ENCODE data around the gene AKAP6.

DNA sequence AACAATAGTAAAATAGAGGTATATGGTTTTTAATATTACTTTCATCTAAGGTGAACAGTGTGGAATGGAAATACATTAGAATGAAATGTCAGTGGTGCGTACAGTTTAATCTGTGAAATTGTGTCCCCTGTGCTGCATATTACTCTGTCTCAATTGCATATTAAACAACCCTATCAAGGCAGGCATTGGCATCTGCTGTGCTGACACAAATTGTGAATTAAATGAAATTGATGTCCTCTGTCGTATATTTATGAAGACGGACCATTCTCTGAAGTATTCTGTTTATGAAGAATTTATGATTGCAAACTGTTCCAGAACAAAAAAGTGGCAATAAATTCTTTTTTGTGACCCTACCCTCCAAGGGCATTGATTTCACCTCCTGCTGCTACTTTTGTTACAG is 405.2 kb downstream of the AKAP6 start:
- TF ChIP-seq POLR2AphosphoS5 (IDR thresholded peaks at IDR 0.05): no peak
- TF ChIP-seq, protein P1, sequence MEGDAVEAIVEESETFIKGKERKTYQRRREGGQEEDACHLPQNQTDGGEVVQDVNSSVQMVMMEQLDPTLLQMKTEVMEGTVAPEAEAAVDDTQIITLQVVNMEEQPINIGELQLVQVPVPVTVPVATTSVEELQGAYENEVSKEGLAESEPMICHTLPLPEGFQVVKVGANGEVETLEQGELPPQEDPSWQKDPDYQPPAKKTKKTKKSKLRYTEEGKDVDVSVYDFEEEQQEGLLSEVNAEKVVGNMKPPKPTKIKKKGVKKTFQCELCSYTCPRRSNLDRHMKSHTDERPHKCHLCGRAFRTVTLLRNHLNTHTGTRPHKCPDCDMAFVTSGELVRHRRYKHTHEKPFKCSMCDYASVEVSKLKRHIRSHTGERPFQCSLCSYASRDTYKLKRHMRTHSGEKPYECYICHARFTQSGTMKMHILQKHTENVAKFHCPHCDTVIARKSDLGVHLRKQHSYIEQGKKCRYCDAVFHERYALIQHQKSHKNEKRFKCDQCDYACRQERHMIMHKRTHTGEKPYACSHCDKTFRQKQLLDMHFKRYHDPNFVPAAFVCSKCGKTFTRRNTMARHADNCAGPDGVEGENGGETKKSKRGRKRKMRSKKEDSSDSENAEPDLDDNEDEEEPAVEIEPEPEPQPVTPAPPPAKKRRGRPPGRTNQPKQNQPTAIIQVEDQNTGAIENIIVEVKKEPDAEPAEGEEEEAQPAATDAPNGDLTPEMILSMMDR (IDR thresholded peaks at IDR 0.05): no peak
